GM23248 (cell line): Measurements from ENCODE around the gene GBP7. TPM values are rescaled to one million over a fixed set of nuclear protein-coding genes. Genes with fewer than 3 reads are reported as not detected.

Source experiments
- DNase-seq: peaks from one replicate; pipeline ENCODE4 v3.0.0-alpha.2; 2015
- H2AFZ ChIP-seq: fragments of 200-600 bp; sonication (generic); 2 replicates; pipeline ENCODE4 v1.6.1; 2016; ENCODE audit warnings: antibody characterized with exemption
- H3F3A ChIP-seq: fragments of 200-600 bp; sonication (generic); 2 replicates; pipeline ENCODE4 v1.6.1; 2016; ENCODE audit warnings: mild to moderate bottlenecking, antibody characterized with exemption, mixed run types; ENCODE audit not compliant: insufficient read depth
- H3K27ac ChIP-seq: fragments of 200-600 bp; sonication (generic); 2 replicates; pipeline ENCODE4 v1.5.1; 2016; ENCODE audit warnings: mild to moderate bottlenecking
- H3K27me3 ChIP-seq: fragments of 200-600 bp; sonication (generic); replicated peaks from 2 replicates; pipeline ENCODE4 v1.6.1; 2016; ENCODE audit warnings: mild to moderate bottlenecking; ENCODE audit not compliant: insufficient read depth
- H3K36me3 ChIP-seq: fragments of 200-600 bp; sonication (generic); 2 replicates; pipeline ENCODE4 v1.6.1; 2016; ENCODE audit warnings: low read depth, mild to moderate bottlenecking
- H3K4me1 ChIP-seq: fragments of 200-600 bp; sonication (generic); 2 replicates; pipeline ENCODE4 v1.6.1; 2016; ENCODE audit warnings: mild to moderate bottlenecking; ENCODE audit not compliant: insufficient read depth
- H3K4me2 ChIP-seq: fragments of 200-600 bp; sonication (generic); one replicate; pipeline ENCODE4 v1.6.1; 2016; ENCODE audit warnings: mild to moderate bottlenecking; ENCODE audit not compliant: unreplicated experiment
- H3K4me3 ChIP-seq: fragments of 200-600 bp; sonication (generic); 2 replicates; pipeline ENCODE4 v1.5.1; 2016; ENCODE audit warnings: mild to moderate bottlenecking
- H3K79me2 ChIP-seq: fragments of 200-600 bp; sonication (generic); 2 replicates; pipeline ENCODE4 v1.6.1; 2016; ENCODE audit warnings: mild to moderate bottlenecking; ENCODE audit not compliant: insufficient read depth
- H3K9ac ChIP-seq: fragments of 200-600 bp; sonication (generic); 2 replicates; pipeline ENCODE4 v1.6.1; 2016; ENCODE audit warnings: mild to moderate bottlenecking
- H3K9me2 ChIP-seq: fragments of 200-600 bp; sonication (generic); 2 replicates; pipeline ENCODE4 v1.6.1; 2016; ENCODE audit warnings: mixed run types, mild to moderate bottlenecking, moderate library complexity; ENCODE audit not compliant: insufficient read depth
- H3K9me3 ChIP-seq: fragments of 200-600 bp; sonication (generic); one replicate; pipeline ENCODE4 v1.6.1; 2017; ENCODE audit warnings: low read depth
- H4K20me1 ChIP-seq: fragments of 200-600 bp; sonication (generic); 2 replicates; pipeline ENCODE4 v1.6.0; 2016; ENCODE audit not compliant: insufficient read depth
- EZH2 ChIP-seq: fragments of 200-600 bp; sonication (generic); IDR thresholded peaks from 2 replicates; pipeline ENCODE4 v1.6.1; 2018; ENCODE audit warnings: antibody characterized with exemption, mild to moderate bottlenecking; ENCODE audit not compliant: insufficient read depth, poor library complexity, severe bottlenecking
- EZH2phosphoT487 ChIP-seq: fragments of 200-600 bp; sonication (generic); IDR thresholded peaks from 2 replicates; pipeline ENCODE4 v1.6.1; 2018; ENCODE audit warnings: antibody characterized with exemption, moderate library complexity, mild to moderate bottlenecking, low read depth; ENCODE audit not compliant: insufficient read depth
- WGBS, 2 experiments: methylation state at CpG; one replicate each; pipeline ENCODE4 v1.1.6; 2015 to 2017; ENCODE audit warnings: low lambda C conversion rate in 2 of 2, low coverage in 1 of 2; ENCODE audit errors: missing lambda C conversion rate in 2 of 2; 5-methylcytosine and 5-hydroxymethylcytosine counted together
- in situ Hi-C: fragments of 300-500 bp; cut with MboI; formaldehyde crosslinking; loops from 2 replicates; pipeline ENCODE4 v1.15.0; 2020
- polyA plus RNA-seq: library from polyadenylated mRNA; unstranded; fragments of >200 nt; fragmentation: Nextera tagmentation; extraction: Ambion mirVana; gene quantifications from 2 replicates; pipeline ENCODE4 v1.2.1, GENCODE V29; 2016
- total RNA-seq: library from RNA; depleted of rRNA; stranded (reverse); fragments of >200 nt; shearing (Covaris generic); gene quantifications from 2 replicates; pipeline ENCODE4 v1.2.3, GENCODE V29; 2014

The GBP7 gene
- total and polyA plus RNA-seq, 2 experiments from 2014 or later, result not detected

DNA sequence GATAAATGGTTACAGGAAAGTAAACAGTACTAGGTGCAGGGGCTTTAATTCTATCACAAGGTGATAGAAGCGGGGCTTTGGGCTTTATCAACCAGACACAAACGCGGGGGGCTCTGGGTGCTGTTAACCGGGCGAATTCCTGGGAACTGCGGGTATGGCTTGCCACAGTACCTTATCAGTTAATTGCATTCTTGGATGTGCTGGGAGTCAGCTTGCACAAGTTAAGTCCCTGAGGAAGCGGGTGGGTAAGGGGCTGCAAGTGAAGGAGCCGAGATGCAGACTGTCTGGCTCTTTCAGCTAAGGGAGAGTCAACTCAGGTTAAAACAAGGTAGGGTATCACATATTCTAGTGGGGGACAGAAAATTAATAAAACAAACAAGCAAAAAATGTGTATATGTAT lies 22.3 kb upstream of the GBP7 start:
- TF ChIP-seq EZH2 (no peak), EZH2phosphoT487 (no peak)
- in situ Hi-C loops, result no loop called here
- Histone ChIP-seq H2AFZ (peak overlapping the region; percentile 77), H3K9me2 (no peaks in the 10 kb centered on the region), H3K36me3 (no peaks in the 10 kb centered on the region), H3K79me2 (no peaks in the 10 kb centered on the region), H4K20me1 (no peaks in the 10 kb centered on the region), H3F3A (no peaks in the 10 kb centered on the region), H3K4me3 (peak overlapping the region; percentile 60), H3K27me3 (no peaks in the 10 kb centered on the region), H3K9me3 (no peaks in the 10 kb centered on the region), H3K4me2 (peak overlapping the region; percentile 70), H3K4me1 (no peaks in the 10 kb centered on the region; the same call in 1 of the 2 replicates), H3K27ac (no peak overlapping the region), H3K9ac (no peak overlapping the region)
- WGBS, 2 experiments, result 30 to 31% methylated on average over 8 of the region's 8 CpGs
- no peak for DNase-seq

DNA sequence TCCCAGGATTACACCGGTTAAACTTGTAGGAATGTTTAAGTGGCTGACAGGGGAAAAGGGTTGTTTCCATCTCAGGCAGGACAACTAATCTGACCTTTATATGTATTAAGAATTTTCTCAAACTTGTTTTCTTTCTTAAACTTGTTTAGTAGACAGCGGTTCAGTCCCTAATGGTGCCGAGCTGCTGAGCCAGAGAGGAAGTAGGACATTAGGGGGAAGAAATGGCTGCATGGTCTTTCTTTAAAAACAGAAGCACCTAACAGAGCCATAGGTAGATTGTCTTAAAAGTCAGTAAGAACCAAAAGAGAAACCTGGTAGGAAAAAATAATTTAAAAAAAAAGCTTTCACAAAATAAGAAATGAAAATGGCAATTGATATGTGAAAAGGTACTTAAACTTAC lies 19.7 kb upstream of the GBP7 start:
- no peaks in the 10 kb centered on the region for H3K27me3 ChIP-seq
- 81 to 98% methylated on average over 3 of the region's 3 CpGs for WGBS, 2 experiments

DNA sequence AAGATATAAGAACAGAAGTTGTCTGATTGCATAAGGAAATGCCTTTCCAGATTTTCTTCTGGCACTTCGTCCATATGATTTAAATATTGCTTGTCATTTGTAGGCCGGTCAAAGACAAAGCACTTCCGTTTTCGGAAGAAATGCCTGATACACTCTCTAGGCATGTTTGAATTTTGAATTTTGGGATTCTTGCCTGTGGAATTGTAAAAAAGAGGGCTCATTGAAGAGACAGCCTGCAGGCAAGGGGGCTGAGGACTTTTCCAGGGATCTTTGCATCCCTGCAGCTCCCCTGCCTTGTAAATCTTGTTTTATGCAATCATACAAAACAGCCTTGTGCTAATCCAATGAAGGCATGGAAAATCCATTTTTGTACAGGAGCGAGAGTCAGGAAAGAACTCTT lies 15.5 kb upstream of the GBP7 start:
- no peak for TF ChIP-seq EZH2phosphoT487
- Histone ChIP-seq H3K4me1 (no peaks in the 10 kb centered on the region), H3K9me3 (no peaks in the 10 kb centered on the region), H3K4me2 (no peak overlapping the region), H3K4me3 (no peak overlapping the region), H3K36me3 (no peaks in the 10 kb centered on the region), H3K79me2 (no peaks in the 10 kb centered on the region), H3K9ac (no peak overlapping the region), H4K20me1 (no peaks in the 10 kb centered on the region), H2AFZ (peak overlapping the region; percentile 45; the same call in 1 of the 2 replicates), H3K27me3 (no peaks in the 10 kb centered on the region), H3K9me2 (no peaks in the 10 kb centered on the region; the same call in 1 of the 2 replicates), H3K27ac (no peak overlapping the region), H3F3A (no peaks in the 10 kb centered on the region)
- WGBS, 2 experiments, result 50 to 59% methylated on average over 5 of the region's 5 CpGs
- no peak for DNase-seq
- in situ Hi-C loops, result no loop called here

More for the DNA sequence above, 19.7 kb upstream of the GBP7 start:
- TF ChIP-seq EZH2 (no peak), EZH2phosphoT487 (no peak)
- H3K4me1 ChIP-seq, result no peaks in the 10 kb centered on the region; the same call in 1 of the 2 replicates
- H3K79me2 ChIP-seq, result no peaks in the 10 kb centered on the region
- no peak overlapping the region for H2AFZ ChIP-seq
- H3K4me3 ChIP-seq, result no peak overlapping the region
- H3F3A ChIP-seq, result no peaks in the 10 kb centered on the region
- no peaks in the 10 kb centered on the region for H3K9me2 ChIP-seq
- no peaks in the 10 kb centered on the region for H3K36me3 ChIP-seq
- in situ Hi-C loops, result no loop called here
- no peaks in the 10 kb centered on the region for H4K20me1 ChIP-seq
- H3K4me2 ChIP-seq, result no peak overlapping the region
- H3K9me3 ChIP-seq, result no peaks in the 10 kb centered on the region
- H3K27ac ChIP-seq, result no peak overlapping the region
- no peak for DNase-seq
- no peak overlapping the region for H3K9ac ChIP-seq

DNA sequence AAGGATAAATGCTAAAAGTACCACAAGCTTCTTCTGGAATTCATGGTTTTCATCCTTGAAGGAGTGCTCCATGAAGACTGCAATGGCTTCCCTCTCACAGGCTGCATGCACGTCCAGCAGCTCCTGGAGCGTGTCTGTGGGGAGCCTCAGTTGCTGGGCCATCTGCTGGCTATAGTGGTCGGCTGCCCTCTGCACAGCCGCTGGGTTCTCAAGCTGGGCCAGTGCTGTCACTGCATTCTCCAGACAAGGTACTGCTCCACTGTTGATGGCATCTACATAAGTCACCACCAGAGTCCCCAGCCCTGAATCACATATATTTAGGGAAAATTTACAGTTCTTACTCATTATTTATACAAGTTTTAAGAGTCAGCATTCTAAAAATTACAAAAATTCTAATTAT lies 14.2 kb upstream of the GBP7 start:
- H3K4me1 ChIP-seq, result no peaks in the 10 kb centered on the region
- H3K36me3 ChIP-seq, result no peaks in the 10 kb centered on the region
- no peaks in the 10 kb centered on the region for H3K27me3 ChIP-seq
- H2AFZ ChIP-seq, result no peak overlapping the region
- no peak overlapping the region for H3K4me3 ChIP-seq
- no peak overlapping the region for H3K27ac ChIP-seq
- H3K9me3 ChIP-seq, result no peaks in the 10 kb centered on the region
- 75 to 77% methylated on average over 4 of the region's 4 CpGs for WGBS, 2 experiments
- no peaks in the 10 kb centered on the region for H3F3A ChIP-seq
- H3K9me2 ChIP-seq, result no peaks in the 10 kb centered on the region; the same call in 1 of the 2 replicates
- no peaks in the 10 kb centered on the region for H3K79me2 ChIP-seq
- in situ Hi-C loops, result no loop called here
- H4K20me1 ChIP-seq, result no peaks in the 10 kb centered on the region
- no peak overlapping the region for H3K4me2 ChIP-seq
- TF ChIP-seq EZH2phosphoT487 (no peak), EZH2 (no peak)
- no peak for DNase-seq
- H3K9ac ChIP-seq, result no peak overlapping the region

DNA sequence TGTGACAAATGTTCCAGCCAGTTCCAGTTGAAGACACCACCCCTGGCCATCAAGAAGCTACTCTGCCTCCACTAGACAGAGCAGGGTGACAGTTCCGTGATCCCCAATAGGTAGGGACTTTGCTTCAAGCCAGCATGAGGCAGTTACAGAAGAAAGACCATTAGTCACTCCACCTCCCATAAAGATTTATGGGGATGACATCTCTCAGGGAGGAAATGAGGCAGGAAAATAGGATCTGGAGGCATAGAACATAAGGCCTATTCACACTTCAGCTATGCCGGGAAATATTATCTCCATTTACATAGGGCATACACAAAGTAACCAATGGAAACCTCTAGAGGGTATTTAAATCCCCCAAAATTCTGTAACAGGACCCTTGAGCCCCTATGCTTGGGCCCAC lies 3.5 kb upstream of the GBP7 start:
- Histone ChIP-seq H2AFZ (no peak overlapping the region), H3K9me3 (no peaks in the 10 kb centered on the region), H4K20me1 (no peaks in the 10 kb centered on the region), H3K9me2 (0 out of 2 replicates have a peak, but pooled peaks cover under 1% of the 10 kb centered on the region), H3K36me3 (no peaks in the 10 kb centered on the region), H3K4me1 (no peaks in the 10 kb centered on the region), H3K4me3 (no peak overlapping the region), H3K4me2 (no peak overlapping the region), H3K79me2 (no peaks in the 10 kb centered on the region), H3K27me3 (no peaks in the 10 kb centered on the region), H3K27ac (no peak overlapping the region), H3K9ac (no peak overlapping the region), H3F3A (no peaks in the 10 kb centered on the region)
- in situ Hi-C loops, result no loop called here
- 87 to 94% methylated on average over 2 of the region's 2 CpGs for WGBS, 2 experiments
- DNase-seq, result no peak
- TF ChIP-seq EZH2phosphoT487 (no peak), EZH2 (no peak)
